AG10803 (cell line): ENCODE measurements around the gene CEP164.

Experiments
- DNase-seq: peaks from one replicate; pipeline ENCODE4 v3.0.0; 2010; ENCODE audit warnings: low read depth
- H3K4me3 ChIP-seq: 2 replicates; pipeline ENCODE4 v1.5.1; 2011; ENCODE audit warnings: mild to moderate bottlenecking, low read length, control low read depth
- TF ChIP-seq, protein P1 (sequence below): conservative IDR thresholded peaks from 2 replicates; pipeline ENCODE4 v1.5.1; 2011; ENCODE audit warnings: mild to moderate bottlenecking, low read length, control low read depth, inconsistent platforms

CEP164 gene

DNA sequence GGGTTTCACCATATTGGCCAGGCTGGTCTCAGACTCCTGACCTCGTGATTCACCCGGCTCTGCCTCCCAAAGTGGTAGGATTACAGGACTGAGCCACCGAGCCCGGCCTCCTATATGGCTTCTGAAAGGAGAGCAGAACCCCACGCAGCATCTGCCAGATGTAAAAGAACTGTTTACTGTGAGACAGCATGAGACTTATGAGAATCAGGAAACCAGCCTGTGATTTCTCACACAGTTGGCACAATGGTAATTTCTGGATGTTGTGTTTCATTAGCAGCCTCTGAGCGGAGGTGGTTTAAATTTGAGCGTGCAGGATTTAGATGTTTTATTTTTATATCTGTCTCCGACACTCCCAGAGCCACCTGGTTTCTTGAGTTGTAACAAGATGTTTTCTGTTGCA lies 33.8 kb downstream of the CEP164 start:
- TF ChIP-seq, protein P1, sequence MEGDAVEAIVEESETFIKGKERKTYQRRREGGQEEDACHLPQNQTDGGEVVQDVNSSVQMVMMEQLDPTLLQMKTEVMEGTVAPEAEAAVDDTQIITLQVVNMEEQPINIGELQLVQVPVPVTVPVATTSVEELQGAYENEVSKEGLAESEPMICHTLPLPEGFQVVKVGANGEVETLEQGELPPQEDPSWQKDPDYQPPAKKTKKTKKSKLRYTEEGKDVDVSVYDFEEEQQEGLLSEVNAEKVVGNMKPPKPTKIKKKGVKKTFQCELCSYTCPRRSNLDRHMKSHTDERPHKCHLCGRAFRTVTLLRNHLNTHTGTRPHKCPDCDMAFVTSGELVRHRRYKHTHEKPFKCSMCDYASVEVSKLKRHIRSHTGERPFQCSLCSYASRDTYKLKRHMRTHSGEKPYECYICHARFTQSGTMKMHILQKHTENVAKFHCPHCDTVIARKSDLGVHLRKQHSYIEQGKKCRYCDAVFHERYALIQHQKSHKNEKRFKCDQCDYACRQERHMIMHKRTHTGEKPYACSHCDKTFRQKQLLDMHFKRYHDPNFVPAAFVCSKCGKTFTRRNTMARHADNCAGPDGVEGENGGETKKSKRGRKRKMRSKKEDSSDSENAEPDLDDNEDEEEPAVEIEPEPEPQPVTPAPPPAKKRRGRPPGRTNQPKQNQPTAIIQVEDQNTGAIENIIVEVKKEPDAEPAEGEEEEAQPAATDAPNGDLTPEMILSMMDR: no peak
- DNase-seq: no peak
- H3K4me3 ChIP-seq: no peak overlapping the region

DNA sequence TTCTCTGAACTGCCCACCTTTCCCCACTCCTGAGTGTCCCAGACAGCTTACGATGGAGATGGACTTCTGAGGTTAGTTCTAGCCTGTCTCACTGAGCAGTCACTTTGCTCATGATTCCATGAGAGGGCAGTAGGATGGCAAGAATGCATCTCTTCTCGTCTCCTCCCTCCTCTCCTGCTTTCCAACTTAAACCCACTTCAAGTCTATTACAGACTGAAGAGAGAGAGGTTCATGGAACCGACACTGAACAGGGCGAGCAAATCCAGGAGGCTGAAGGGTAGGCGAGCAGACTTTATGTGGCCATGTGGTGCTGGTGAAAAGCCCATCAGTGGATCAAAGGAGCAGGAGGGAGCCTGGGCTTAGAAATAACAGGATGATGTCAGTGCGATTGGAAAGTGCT lies 38.6 kb downstream of the CEP164 start:
- H3K4me3 ChIP-seq: no peak overlapping the region
- DNase-seq: no peak
- TF ChIP-seq, protein P1: 0 out of 2 replicates have a peak, but pooled peaks have one; percentile 8

GRCh38 chr11:117366875-117367274 lies 39.2 kb downstream of the CEP164 start:
- TF ChIP-seq, protein P1: no peak

GRCh38 chr11:117369534-117369933 lies 41.9 kb downstream of the CEP164 start:
- peak; percentile 17 for DNase-seq
- no peak overlapping the region for H3K4me3 ChIP-seq
- TF ChIP-seq, protein P1: no peak

More at GRCh38 chr11:117366875-117367274, 39.2 kb downstream of the CEP164 start:
- no peak for DNase-seq
- H3K4me3 ChIP-seq: no peak overlapping the region

DNA sequence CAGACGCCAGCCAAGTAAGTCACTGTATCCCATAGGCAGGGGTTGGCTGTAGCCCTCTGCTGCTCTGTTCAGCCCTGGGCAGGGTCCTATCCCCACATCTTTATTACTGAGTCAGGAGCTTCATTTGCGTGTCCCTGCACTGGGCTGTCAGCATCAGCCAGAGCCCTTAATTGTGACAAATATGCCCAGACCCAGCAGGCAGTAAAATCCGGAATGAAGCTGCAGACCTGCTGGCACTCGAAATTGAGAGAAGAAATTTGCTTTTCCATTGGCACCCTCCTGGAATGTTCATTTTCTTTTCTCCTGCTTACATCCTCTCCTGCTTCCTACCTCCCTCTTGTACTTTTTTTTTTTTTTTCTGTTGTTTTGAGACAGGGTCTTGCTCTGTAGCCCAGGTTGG lies 43.8 kb downstream of the CEP164 start:
- no peak overlapping the region for H3K4me3 ChIP-seq
- TF ChIP-seq, protein P1: no peak

DNA sequence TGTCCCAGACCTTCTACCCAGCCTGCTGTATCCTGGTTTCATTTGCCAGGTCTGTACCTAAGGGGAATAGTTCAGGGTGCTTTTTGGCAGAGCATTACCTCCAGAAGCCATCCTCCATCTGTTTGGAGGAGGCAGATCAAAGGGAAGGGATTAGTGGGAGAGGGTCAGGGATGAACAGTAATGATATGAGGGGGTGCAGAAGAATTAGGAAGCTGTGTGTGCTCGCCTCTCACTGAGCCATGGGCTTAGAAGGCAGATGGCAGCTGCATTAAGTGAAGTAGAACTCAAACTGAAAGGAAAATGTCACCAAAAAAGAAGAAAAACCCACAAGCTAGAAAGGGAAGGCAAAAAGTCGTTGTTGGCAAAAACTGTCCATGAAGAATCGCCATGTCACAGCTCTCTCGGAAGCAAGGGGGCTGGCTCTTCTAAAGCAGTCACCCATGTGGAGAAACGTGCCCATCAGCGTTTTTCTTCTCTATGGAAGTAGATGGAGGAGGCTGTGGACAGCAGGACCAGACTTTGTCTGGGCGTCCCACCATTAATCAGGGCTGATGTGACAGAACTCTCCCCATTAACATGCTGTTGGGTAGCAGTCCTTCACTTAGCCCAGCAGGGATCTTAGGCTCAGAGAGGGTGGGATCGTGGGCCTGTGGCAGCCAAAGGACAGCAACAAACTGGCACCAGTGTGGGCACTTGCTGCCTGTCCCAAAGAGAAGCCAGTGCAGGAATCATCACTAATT lies 46.8 kb downstream of the CEP164 start:
- no peak overlapping the region for H3K4me3 ChIP-seq
- TF ChIP-seq, protein P1: no peak
- DNase-seq: no peak

More for the DNA sequence above, 43.8 kb downstream of the CEP164 start:
- no peak for DNase-seq

GRCh38 chr11:117375960-117376359 lies 48.3 kb downstream of the CEP164 start:
- no peak overlapping the region for H3K4me3 ChIP-seq
- TF ChIP-seq, protein P1: no peak
- no peak for DNase-seq
